B cell (primary cell): ENCODE data around the gene B3GNT9.

Experiments
- EZH2 ChIP-seq: IDR thresholded peaks from 2 replicates; pipeline ENCODE4 v1.6.1; 2012; ENCODE audit warnings: borderline replicate concordance, low read depth, mild to moderate bottlenecking, moderate library complexity, low read length; ENCODE audit not compliant: insufficient read depth, poor library complexity, severe bottlenecking
- TF ChIP-seq, protein P1 (sequence below): fragments of 200-600 bp; IDR thresholded peaks from one replicate; pipeline ENCODE4 v1.8.0; 2022; ENCODE audit warnings: antibody characterized with exemption, mild to moderate bottlenecking

DNA sequence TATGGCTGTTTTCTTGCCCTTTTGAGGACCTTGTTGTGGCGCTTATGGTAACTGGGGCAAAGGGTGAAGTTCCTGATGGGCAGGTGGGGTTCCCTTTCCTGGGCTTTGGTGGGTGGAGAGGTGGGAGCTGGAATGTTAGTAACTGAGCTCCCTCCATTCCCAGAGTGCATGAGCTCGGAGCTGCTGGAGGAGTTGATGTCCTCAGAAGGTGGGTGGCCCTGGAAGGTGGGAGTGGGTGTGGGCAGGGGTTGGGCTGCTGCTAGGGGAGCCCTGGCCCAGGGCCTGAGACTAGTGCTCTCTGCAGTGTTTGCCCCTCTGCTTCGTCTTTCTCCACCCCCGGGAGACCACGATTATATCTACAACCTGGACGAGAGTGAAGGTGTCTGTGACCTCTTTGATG, 46.9 kb upstream of the B3GNT9 start:
- TF ChIP-seq, protein P1, sequence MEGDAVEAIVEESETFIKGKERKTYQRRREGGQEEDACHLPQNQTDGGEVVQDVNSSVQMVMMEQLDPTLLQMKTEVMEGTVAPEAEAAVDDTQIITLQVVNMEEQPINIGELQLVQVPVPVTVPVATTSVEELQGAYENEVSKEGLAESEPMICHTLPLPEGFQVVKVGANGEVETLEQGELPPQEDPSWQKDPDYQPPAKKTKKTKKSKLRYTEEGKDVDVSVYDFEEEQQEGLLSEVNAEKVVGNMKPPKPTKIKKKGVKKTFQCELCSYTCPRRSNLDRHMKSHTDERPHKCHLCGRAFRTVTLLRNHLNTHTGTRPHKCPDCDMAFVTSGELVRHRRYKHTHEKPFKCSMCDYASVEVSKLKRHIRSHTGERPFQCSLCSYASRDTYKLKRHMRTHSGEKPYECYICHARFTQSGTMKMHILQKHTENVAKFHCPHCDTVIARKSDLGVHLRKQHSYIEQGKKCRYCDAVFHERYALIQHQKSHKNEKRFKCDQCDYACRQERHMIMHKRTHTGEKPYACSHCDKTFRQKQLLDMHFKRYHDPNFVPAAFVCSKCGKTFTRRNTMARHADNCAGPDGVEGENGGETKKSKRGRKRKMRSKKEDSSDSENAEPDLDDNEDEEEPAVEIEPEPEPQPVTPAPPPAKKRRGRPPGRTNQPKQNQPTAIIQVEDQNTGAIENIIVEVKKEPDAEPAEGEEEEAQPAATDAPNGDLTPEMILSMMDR: no peak
- TF ChIP-seq EZH2: no peak
